Brain microvascular endothelial cell (primary cell): ENCODE measurements around the gene CATSPERZ.

Experiments used
- DNase-seq: peaks from one replicate; pipeline ENCODE4 v3.0.0-alpha.2; 2020
- H3K27ac ChIP-seq: fragments of 250-450 bp; sonication (Bioruptor Pico); 2 replicates; pipeline ENCODE4 v1.5.1; 2020; ENCODE audit warnings: mild to moderate bottlenecking, moderate library complexity
- H3K27me3 ChIP-seq: fragments of 250-450 bp; sonication (Bioruptor Pico); replicated peaks from 2 replicates; pipeline ENCODE4 v1.5.1; 2020; ENCODE audit warnings: mild to moderate bottlenecking
- H3K36me3 ChIP-seq: fragments of 250-450 bp; sonication (Bioruptor Pico); replicated peaks from 2 replicates; pipeline ENCODE4 v1.5.1; 2020; ENCODE audit warnings: mild to moderate bottlenecking
- H3K4me3 ChIP-seq: 2 replicates; pipeline ENCODE4 v1.5.1; 2011; ENCODE audit warnings: low read depth, mild to moderate bottlenecking, control low read depth, low read length, moderate library complexity
- CTCF ChIP-seq: IDR thresholded peaks from 2 replicates; pipeline ENCODE4 v1.5.1; 2011; ENCODE audit warnings: low read depth, mild to moderate bottlenecking, moderate library complexity, low read length, control low read depth, inconsistent platforms; ENCODE audit errors: missing control alignments
- in situ Hi-C: cut with HindIII; loops from 2 replicates; pipeline ENCODE4 v1.10.0; 2017; ENCODE audit warnings: low sequenced_read_pairs, low pct_ligation_motif_present

Gene CATSPERZ

GRCh38 chr11:64316672-64317324, 16.6 kb downstream of the CATSPERZ start:
- peaks cover 25% of the 10 kb centered on the region for H3K36me3 ChIP-seq
- no peak for DNase-seq
- no peaks in the 10 kb centered on the region for H3K27me3 ChIP-seq
- in situ Hi-C loops, result no loop called here
- peak; percentile 20 for TF ChIP-seq CTCF
- peak overlapping the region; percentile 94 for H3K27ac ChIP-seq
- H3K4me3 ChIP-seq, result peak overlapping the region; percentile 94

- TF ChIP-seq CTCF, result no peak
- peak; percentile 95 for DNase-seq
- H3K36me3 ChIP-seq, result peaks cover 30% of the 10 kb centered on the region
- H3K27ac ChIP-seq, result peak within 1 kb of the TSS; percentile 94
- H3K4me3 ChIP-seq, result peak within 1 kb of the TSS; percentile 94
- no peaks in the 10 kb centered on the region for H3K27me3 ChIP-seq
- in situ Hi-C loops, result no loop called here
Measured at GRCh38 chr11:64317325-64317960, 17.3 kb downstream of the CATSPERZ start, which contains the start of gene TRMT112. Gene TRMT112 (minus strand): TSS chr11:64317559. CDS start chr11:64317526, 33 bp downstream.

GRCh38 chr11:64317961-64318765, 18.0 kb downstream of the CATSPERZ start, which contains the start of gene PRDX5:
Gene PRDX5 (plus strand): TSS chr11:64318121. CDS start chr11:64318216, 95 bp downstream.
- Histone ChIP-seq H3K27ac (peak within 1 kb of the TSS; percentile 94), H3K36me3 (peaks cover 34% of the 10 kb centered on the region), H3K27me3 (no peaks in the 10 kb centered on the region), H3K4me3 (peak within 1 kb of the TSS; percentile 94)
- in situ Hi-C loops, result no loop called here
- peak; percentile 32 for TF ChIP-seq CTCF
- DNase-seq, result peak; percentile 94

- DNase-seq, result no peak
- no peaks in the 10 kb centered on the region for H3K27me3 ChIP-seq
- no peak for TF ChIP-seq CTCF
- H3K27ac ChIP-seq, result no peak overlapping the region
- in situ Hi-C loops, result no loop called here
- H3K36me3 ChIP-seq, result peaks cover 34% of the 10 kb centered on the region
- H3K4me3 ChIP-seq, result peak overlapping the region; percentile 94
Measured at GRCh38 chr11:64318766-64319761, 18.9 kb downstream of the CATSPERZ start.

GRCh38 chr11:64320556-64320955, 20.4 kb downstream of the CATSPERZ start:
- Histone ChIP-seq H3K4me3 (no peak overlapping the region), H3K27me3 (no peaks in the 10 kb centered on the region), H3K27ac (no peak overlapping the region), H3K36me3 (peaks cover 22% of the 10 kb centered on the region)
- in situ Hi-C loops, result no loop called here
- TF ChIP-seq CTCF, result no peak
- no peak for DNase-seq
